ENCODE measurements around the gene C1QL2. TPM values are rescaled to one million over a fixed set of nuclear protein-coding genes. Genes with fewer than 3 reads are reported as not detected.

The C1QL2 gene
- total RNA-seq, 2 donors from 2014 or later = not detected

DNA sequence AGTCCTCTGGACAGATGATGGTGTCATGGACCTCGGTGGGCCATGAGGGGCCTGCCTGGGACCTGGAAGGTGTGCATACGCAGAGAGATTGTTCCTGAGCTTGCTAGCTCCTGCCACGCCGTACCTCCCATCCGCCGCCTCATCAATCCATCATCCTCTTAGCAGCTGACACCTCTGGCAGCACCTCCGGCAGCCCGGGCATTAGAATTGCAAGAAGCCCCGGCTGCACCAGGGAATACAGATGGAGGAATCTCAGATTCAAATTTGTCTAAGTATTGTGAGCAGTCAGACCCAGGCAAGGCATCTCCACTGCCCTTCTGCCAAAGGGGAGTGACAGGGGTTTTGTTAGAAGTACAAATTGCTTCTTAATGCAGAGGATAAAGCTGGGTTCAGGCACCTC is 4.5 kb downstream of the C1QL2 start:
- no peak for DNase-seq (ENCODE audit: low spot score)
- intact Hi-C loops (cut with DNase I) = no loop called here

DNA sequence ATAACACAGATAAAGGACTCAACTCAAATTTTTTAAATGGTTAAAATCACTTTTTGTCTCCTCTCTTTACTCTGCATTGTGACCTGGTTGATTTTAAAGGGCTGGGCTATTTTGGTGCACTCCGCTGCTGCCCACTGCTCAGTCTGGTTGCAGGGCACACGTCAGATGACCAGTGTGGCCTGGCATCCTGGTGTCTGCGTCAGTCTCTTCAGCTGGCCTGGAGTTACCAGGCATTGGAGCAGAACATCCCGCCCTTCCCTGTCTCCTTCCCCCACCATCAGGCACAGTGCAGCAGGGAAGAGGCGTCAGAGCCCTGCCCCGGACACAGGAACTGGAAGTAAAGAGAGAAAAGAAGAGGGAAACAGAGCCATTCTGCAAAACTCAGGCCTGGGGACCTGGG is 8.9 kb downstream of the C1QL2 start:
- no peak for DNase-seq (ENCODE audit: low spot score)
- intact Hi-C loops (cut with DNase I) = no loop called here

DNA sequence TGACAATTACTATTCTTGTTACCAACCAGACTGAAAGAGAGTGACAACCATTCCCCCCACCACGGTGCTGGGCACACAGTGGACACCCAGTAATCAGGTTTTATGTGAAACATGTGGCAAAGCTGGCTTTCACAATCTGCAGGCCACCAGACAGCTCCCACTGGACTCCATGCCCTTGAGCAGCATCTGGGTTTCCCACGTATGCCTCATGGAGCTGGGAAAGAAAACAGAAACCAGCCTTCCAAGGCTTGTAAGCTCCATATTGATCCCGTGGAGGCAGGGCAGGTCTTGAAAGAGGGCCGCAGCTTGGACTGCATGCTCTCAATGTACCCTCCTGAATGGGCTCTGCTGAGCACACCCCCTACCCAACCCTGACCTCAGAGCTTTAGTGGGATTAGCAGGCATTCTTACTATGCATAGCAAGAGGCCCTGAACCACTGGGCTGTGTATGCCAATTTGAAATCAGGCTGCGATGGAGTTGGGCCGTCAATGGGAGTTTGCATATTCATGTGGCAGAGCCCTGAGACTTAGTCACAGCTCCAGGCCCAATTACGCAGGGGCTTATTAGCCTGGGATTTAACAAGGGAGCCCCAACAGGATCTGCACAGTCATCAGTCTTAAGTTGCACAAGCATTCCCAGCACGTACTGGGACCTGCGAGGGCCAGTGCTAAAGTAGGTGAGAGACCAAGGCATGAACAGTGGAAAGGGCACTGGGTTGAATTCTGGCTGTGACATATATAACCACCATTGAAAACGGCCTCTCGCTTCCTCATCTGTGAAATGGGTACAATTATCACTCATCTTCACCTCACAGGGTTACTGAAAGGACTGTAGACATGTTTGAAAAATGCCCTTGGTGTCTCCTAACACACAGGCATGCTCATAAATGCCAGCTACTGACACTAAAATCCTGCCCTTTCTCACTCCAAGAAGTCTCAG is 10.5 kb downstream of the C1QL2 start:
- intact Hi-C loops (cut with DNase I) = no loop called here
- no peak for DNase-seq (ENCODE audit: low spot score)

DNA sequence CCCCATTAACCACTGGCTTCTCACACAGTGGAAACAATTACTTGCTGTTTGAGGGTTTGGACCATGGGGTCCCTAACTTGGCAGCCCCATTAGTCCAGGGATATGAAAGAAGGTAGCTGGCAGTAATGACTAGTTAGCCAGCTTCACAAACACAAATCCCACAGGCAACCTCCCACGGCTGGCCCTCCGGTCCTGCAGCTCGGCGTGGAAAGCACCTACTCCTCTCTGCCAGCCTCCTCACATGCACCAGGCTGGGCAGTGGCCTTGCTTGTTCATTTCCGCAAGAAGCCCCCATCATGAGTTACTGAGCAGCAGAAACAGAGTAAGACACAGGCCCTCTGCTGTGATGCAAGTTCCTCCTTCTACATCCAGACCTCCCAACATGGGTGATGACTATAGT is 13.7 kb downstream of the C1QL2 start:
- intact Hi-C loops (cut with DNase I) = no loop called here
- DNase-seq (ENCODE audit: low spot score) = no peak

DNA sequence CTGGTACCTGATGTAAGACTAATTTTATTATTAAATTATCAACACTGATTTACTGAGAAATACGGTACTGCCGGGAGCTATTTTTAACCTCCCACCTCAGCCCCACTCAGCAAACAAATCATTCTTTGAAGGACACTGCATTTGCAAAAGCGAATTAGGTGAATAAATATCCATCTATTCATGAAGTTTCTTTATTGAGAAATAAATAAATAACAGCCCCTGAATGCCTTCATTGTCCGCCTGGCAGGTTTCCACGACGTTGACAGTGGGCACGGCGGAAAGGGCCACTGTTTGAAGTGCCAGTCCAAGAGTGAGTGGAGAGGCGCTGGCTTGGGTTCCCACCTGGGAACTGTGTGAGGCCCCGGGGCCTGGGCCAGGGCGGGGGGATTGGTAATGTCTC is 15.7 kb downstream of the C1QL2 start:
- intact Hi-C loops (cut with DNase I) = no loop called here
- DNase-seq (ENCODE audit: low spot score) = no peak

DNA sequence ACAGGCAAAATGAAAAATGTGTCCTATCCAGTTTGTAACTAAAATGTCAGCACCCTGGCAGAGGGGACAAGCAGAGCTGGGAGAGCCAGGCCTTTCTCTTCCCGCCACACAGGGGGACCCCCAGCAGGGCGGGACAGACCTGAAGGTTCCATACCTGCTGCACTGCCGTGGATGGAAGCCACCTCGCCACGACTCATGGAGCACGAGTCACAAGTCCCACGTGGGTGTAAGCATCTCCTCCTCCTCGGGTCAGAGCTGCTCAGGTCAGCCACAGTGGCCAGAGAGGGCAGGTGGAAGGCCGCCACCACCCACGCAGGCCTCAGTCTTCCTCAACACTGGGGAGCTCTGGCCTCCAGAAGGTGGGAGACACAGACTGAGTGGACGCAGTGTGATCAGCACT is 21.0 kb downstream of the C1QL2 start:
- intact Hi-C loops (cut with DNase I) = no loop called here

DNA sequence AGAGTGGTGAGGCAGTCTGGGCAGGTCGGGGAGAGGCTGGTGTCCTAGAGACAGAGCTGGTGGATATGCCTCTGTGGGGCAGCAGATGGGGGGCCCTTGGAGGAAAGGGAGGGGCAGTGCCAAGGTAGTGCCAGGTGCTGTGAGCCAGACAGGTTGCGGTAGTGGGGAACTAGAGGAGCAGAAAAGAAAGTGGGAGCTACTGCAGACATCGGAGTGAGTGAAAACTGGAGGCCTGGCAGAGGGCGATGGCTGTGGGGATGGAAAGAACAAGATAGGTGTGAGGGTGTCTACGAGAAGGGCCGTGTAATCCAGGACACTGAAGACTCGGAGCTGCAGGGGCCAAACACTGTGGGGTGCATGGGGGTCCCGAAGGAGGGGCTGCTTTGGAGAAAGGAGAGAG is 21.7 kb downstream of the C1QL2 start:
- no peak for DNase-seq (ENCODE audit: low spot score)
- intact Hi-C loops (cut with DNase I) = no loop called here

More for the DNA sequence above, 21.0 kb downstream of the C1QL2 start:
- DNase-seq (ENCODE audit: low spot score) = no peak

DNA sequence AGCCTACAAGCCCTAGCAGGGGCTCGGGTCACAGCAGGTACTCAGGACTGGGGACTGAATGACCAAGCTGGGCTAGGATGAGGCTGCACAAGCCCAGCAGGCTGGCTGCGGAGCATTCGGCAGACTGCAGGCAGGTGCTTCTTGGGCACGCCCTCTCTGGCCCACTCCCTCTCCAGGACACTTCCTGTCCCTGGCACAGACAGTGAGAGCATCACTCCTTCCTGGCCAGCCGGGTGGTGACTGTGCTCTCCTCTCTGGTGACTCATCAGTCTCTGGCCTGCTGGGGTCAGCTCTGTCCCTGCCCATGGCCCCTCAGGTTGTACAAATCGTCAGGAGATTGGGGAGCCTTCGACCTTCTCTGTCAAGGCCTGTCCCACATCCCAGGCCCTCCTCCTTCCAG is 22.5 kb downstream of the C1QL2 start:
- no peak for DNase-seq (ENCODE audit: low spot score)
- intact Hi-C loops (cut with DNase I) = no loop called here

DNA sequence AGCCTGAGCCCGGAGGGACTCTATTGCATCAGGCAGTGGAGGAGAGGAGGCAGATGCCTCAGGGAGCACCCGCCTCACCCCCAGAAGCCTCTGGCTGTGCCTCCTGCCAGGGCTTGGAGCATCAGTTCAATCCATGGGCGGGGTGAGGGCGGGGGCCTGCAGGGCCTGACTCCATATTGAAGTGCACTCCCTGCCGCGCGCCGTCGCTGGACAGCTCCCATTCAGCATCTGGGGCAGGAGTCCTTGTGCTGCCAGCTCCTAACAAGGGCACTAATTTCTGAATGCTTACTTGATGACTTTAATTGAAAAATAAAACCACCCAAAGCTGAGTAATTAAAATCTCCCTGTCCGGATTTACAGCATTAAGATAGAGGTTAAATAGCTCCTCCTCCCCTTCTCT is 23.8 kb downstream of the C1QL2 start:
- DNase-seq (ENCODE audit: low spot score) = no peak
- intact Hi-C loops (cut with DNase I) = no loop called here

DNA sequence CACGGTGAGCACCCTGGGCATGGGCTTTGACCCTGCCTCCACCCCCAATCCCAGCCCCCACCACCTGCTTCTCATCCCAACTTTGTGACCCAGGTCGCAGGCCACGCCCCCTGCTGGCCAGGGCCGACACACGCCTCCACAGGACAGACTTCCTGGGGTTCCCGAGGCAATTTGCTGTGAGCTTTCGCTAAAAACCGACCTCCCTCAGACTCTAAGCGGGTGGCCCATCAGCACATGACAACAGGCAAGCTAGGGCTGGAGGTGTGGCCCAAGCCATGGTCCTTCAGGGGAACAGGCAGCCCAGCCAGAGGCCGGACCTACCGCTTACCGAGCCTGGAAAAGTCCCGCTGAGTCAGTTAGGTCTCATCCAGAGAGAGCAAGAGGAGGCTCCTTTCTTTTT is 31.9 kb downstream of the C1QL2 start:
- DNase-seq (ENCODE audit: low spot score) = no peak
- intact Hi-C loops (cut with DNase I) = no loop called here

DNA sequence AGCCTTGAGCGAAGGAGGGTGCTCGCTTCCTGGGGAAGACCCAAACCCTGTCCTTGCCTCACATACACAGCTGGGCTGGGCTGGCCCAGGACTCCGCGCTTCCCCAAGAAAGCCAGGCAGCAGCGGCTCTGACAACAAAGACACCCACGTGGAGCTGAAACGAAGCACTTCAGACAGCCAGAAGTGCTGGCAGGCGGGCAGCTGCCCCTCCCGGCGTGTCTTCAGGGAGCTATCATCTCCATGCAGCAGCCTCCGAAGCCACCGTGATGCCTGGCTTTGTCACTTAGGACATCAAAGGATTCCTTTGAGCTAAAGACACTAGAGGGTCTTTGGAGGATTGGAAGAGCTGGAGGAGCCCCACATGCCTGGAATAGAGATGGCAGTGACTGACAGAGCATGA is 35.2 kb downstream of the C1QL2 start:
- intact Hi-C loops (cut with DNase I) = no loop called here
- DNase-seq (ENCODE audit: low spot score) = no peak

DNA sequence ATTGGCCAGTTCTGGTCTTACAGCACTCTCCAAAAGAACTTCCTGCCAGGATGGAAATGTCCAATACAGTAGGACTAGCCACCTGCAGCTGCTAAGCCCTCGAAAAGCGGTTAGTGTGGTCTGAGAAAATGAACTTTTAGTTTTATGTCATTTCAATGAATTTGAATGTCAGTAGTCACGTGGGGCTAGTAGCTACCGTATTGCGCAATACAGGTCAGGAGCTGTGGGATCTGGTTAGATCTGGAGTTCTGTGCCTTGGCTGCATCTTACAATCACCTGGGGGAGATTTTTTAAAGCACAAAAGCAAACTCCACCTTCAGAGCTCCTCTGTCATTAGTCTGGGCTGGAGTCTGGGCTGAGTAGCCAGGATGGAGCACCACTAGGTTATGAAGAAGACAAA is 35.9 kb downstream of the C1QL2 start:
- intact Hi-C loops (cut with DNase I) = no loop called here
- DNase-seq (ENCODE audit: low spot score) = no peak

DNA sequence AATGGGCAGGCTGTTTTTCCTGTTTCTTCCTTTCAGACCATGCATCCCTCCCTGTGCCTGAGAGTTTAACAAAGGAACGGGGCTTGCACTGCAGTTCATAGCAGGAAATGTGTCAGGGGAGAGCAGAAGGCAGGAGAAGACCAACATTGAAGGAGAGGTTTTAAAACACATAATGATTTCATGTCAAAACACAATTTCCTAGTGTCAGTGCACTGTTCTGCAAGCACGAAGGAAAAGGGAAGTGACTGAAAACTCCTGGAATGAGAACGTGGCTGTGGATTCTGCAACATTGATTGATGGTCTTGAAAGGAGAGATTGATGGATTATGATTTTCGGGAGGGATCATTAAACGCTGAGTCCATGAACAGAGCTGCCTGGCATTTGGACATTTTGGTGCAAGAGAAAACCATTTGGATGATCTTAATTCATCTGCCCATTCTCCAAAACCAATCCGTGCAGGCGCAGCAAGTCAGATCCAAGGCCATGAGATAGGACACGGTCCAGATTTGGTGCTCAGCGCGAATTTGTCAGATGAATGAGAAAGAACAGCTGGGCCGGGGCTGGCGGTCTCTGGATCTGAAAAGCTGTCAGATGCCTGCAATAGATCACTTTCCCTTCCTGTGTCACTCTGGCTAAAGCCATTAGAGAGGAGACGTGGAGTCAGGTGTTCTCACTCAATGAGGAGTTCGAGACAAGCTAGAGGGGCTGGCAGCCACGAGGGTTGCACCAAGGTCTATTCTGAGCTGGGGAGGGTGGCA is 38.4 kb downstream of the C1QL2 start:
- no peak for DNase-seq (ENCODE audit: low spot score)
- intact Hi-C loops (cut with DNase I) = no loop called here

DNA sequence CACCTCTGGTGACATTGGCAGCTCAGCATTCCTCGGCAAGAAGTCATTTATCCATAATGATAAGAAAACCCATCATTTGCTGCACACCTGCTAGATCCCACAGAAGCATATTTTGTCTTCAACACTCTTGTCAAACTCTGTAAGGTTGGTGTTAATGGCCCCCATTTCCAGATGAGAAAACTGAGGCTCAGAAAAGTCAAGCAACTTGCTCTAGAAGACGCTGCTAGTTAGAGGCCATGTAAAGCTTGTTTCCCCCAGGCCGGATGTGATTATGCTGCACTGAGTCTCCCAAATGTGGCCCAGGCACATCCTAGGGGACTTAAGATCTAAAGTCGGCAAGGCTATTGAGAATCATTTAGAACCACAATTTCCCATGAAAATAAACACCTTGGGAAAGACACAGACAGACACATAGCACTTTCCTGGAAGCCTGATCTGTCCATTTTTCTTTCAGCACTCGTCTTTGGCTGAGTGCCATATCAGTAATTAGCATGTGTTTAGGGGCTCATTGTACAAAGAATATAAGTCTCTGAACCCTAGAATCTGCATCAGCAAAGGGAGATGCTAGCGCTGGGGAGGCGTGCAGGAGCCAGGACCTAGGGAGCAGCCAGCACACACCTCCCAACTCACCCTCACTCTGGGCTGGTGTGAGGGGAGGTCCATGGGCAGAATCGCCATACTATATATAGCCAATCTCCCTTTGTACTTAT is 39.3 kb downstream of the C1QL2 start:
- DNase-seq (ENCODE audit: low spot score) = no peak
- intact Hi-C loops (cut with DNase I) = no loop called here

DNA sequence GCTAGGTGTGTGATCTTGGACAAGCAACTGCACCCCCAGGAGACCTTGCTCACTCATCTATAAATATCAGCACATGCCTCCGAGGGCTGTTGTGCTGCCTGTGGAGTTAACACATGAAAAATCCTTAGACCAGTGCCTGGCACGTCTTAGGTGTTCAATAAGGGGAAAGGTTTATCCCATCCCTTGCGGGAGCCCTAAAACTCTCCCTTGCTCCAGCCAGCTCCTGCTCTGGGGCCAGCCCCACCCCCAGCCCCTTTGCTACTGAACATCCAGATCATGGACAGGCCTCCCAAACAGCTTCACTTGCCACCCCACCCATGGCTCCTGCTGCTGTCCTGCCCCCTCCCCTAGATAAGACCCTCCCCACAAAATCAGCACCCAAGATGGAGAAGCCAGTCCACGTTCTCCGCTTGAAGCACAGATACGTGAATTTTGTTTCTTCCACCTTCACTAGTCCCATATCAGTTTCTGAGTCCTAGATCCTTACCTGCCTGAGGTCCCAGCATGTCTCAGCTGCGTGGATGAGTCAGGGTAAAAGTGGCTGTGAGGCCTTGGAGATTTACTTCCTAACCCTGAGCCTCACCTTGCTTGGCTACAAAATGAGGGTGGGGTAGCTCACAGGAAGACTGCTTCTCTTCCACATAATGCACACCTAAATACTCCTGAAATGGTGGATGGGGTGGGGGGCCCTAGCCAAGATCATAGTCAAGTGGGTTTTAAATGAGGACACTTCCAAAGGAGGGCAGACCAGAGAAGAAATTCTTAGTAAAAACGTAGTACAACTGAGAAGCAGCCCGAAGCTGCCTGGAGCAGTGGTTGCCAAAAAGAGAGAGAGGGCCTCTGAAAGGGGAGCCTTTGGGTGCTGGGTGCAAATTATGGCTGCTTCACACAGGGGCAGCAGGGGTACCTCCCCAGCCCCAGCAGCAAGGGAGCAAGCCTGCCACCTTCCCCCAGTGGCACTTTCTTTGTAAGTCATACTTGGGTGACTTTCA is 40.4 kb downstream of the C1QL2 start:
- intact Hi-C loops (cut with DNase I) = no loop called here
- DNase-seq (ENCODE audit: low spot score) = no peak

DNA sequence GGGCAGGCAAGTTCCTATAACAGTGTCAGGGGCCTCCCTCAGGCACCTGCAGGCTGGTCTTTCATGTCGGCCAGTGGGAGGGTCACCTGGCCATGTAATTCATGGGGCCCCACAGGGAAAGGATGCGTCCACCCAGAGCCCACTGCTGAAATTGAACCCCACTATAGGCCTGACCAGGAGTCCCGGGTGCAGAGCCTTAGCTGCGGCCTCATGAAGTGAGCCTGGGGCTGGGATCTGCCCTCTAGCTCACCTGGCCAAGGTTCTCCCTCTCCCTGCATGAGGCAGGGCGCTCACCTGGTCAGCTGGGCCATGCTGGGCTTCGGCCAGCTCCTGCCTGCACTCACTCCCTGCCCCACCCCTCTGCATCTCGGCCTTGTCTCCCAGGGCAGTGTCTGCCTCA is 41.1 kb downstream of the C1QL2 start:
- intact Hi-C loops (cut with DNase I) = no loop called here

DNA sequence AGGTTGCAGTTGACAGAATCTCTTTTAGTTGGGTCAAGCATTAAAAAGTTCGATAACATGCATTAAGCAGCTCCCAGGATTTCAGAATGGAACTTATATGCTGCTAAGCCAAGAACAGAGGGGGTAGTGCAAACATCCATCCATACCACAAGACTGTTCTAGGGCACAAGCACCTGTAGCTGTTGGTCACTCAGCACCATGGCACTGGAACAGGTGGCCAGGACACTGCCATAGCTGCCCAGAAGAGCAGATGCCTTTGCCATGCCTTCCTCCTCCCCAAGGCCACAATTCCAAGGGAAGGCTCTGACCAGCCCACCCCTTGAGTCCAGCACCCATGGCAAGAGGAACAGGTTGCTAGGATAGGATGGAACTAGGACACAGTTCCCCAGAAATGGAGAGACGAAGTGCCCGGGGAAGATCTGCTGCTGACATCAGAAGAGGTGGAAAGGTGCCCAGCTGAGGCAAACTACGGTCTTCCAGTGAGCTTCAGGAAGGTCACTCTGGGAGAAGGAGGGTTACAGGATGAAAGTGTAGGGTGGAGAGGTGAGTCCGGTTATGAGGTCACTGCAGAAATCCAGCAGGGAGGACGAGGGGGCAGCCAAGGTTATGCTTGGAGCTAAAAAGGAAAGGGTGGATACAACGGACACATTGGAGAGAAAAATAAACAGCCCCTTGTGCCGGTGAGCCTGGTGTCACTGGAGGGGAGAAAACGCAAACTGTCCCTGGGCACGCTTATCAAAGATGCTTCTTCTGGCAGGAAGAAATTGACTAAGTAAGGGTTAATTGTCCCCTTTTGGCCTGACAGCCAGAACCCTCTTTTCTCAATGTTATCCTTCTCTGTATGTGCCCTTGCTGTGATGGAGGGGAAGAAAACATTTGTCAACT is 41.9 kb downstream of the C1QL2 start:
- no peak for DNase-seq (ENCODE audit: low spot score)
- intact Hi-C loops (cut with DNase I) = no loop called here

More for the DNA sequence above, 41.1 kb downstream of the C1QL2 start:
- DNase-seq (ENCODE audit: low spot score) = no peak

DNA sequence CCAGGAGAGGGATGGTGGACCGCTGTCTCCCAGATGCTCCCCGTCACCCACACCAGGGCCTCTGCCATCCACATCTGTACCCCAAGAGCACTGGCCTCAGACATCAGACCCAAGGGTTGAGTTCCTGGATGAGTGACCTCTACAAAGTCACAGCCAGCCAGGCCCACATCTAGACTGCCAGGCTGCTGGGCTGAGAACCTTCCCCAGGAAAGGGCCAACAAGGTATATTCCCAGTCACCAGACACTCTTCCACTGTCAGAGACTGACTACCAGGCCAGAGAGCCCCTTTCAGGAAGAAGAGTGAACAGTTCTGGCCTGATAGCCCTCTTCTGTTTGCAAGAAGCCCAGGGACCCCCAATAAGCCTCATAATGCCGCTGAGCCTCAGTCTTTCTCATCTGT is 44.3 kb downstream of the C1QL2 start:
- intact Hi-C loops (cut with DNase I) = no loop called here
- no peak for DNase-seq (ENCODE audit: low spot score)

All from posterior vena cava (tissue), 2 donors.